Neural crest cell (in vitro differentiated cells): ENCODE results near the gene CXCL12. TPM values are rescaled to one million over a fixed set of nuclear protein-coding genes. Genes with fewer than 3 reads are reported as not detected.
A peak's percentile ranks its signal among the peaks of the same experiment; 100 is the strongest.

Experiments
- DNase-seq: peaks from one replicate; pipeline ENCODE4 v3.0.0; 2021; ENCODE audit warnings: low read depth, mixed read lengths, low spot score
- H3K27ac Mint-ChIP-seq: one replicate; pipeline ENCODE4 v1.8.0; 2021; ENCODE audit warnings: mild to moderate bottlenecking, mixed read lengths; ENCODE audit not compliant: unreplicated experiment
- H3K27me3 Mint-ChIP-seq: 2 replicates; pipeline ENCODE4 v1.8.0; 2021; ENCODE audit warnings: low read depth, mild to moderate bottlenecking, mixed read lengths
- H3K36me3 Mint-ChIP-seq: 2 replicates; pipeline ENCODE4 v1.8.0; 2021; ENCODE audit warnings: low read depth, mild to moderate bottlenecking, mixed read lengths
- H3K4me1 Mint-ChIP-seq: 2 replicates; pipeline ENCODE4 v1.8.0; 2021; ENCODE audit warnings: mixed read lengths
- H3K4me3 Mint-ChIP-seq: one replicate; pipeline ENCODE4 v1.8.0; 2021; ENCODE audit warnings: mild to moderate bottlenecking, mixed read lengths
- H3K9me3 Mint-ChIP-seq: 2 replicates; pipeline ENCODE4 v1.8.0; 2021; ENCODE audit warnings: mixed read lengths
- long read RNA-seq: library from polyadenylated mRNA; unstranded; transcript quantifications from one replicate; pipeline ENCODE4 v2.0.0, GENCODE V29; 2020
- total RNA-seq: library from RNA; stranded (reverse); gene quantifications from 2 replicates; pipeline ENCODE4 v1.2.1, GENCODE V29; 2021
- TF ChIP-seq, protein P1 (sequence below): fragments of 200-600 bp; sonication (generic); conservative IDR thresholded peaks from 2 replicates; pipeline ENCODE4 v1.5.0; 2021; ENCODE audit warnings: antibody characterized with exemption, mild to moderate bottlenecking

Gene CXCL12
- total RNA-seq, result 3.6 and 4.0 TPM in 2 replicates
- long read RNA-seq, partial matches to known transcripts, result 0 of 3 reads
- long read RNA-seq, other reads (novel, unspliced or antisense), result 1 of 3 reads

DNA sequence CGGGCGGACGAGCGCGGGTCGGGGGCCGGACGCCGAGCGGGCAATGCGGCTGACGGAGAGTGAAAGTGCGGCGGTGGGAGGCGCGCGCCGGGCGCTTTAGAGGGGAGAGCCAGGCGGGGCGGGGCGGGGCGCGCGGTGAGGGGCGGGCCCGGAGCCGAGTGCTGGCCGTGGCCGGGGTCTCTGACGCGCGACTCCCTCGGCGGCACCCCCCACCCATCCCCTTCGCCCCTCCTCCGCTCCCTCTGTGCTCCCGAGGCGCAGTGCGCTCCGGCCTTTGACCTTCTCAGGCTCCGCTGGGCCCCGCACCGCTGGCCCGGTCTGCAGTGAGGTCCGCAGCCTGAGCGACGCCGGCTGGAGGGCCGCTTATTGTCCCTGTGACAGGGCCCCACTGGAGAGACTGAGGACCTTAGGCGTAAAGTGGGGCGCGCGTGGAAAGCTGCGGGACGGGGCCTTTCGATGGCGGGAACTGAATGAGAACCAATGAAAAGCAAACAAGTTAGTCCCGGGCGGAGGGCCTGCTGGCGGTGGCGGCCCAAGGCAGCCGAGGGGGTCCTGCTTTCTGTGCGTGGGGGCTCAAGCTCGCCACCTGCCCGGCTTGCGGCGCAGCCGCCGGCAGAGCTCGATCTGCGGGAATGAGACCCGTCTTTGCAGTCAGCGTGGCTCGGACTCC, at the start of gene CXCL12:
TSS of gene CXCL12 (minus strand) at position 72 of the 670 bp plus-strand sequence. CDS start 92 bp downstream, outside the sequence.
- H3K4me1 Mint-ChIP-seq, result peaks cover 14% of the 10 kb centered on the region
- TF ChIP-seq, protein P1, sequence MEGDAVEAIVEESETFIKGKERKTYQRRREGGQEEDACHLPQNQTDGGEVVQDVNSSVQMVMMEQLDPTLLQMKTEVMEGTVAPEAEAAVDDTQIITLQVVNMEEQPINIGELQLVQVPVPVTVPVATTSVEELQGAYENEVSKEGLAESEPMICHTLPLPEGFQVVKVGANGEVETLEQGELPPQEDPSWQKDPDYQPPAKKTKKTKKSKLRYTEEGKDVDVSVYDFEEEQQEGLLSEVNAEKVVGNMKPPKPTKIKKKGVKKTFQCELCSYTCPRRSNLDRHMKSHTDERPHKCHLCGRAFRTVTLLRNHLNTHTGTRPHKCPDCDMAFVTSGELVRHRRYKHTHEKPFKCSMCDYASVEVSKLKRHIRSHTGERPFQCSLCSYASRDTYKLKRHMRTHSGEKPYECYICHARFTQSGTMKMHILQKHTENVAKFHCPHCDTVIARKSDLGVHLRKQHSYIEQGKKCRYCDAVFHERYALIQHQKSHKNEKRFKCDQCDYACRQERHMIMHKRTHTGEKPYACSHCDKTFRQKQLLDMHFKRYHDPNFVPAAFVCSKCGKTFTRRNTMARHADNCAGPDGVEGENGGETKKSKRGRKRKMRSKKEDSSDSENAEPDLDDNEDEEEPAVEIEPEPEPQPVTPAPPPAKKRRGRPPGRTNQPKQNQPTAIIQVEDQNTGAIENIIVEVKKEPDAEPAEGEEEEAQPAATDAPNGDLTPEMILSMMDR, result no peak
- DNase-seq, result peak; percentile 35
- H3K4me3 Mint-ChIP-seq, result peak within 1 kb of the TSS; percentile 85
- H3K36me3 Mint-ChIP-seq, result no peaks in the 10 kb centered on the region
- H3K27me3 Mint-ChIP-seq, result peaks cover 68% of the 10 kb centered on the region
- H3K27ac Mint-ChIP-seq, result no peak within 1 kb of the TSS
- no peaks in the 10 kb centered on the region for H3K9me3 Mint-ChIP-seq

DNA sequence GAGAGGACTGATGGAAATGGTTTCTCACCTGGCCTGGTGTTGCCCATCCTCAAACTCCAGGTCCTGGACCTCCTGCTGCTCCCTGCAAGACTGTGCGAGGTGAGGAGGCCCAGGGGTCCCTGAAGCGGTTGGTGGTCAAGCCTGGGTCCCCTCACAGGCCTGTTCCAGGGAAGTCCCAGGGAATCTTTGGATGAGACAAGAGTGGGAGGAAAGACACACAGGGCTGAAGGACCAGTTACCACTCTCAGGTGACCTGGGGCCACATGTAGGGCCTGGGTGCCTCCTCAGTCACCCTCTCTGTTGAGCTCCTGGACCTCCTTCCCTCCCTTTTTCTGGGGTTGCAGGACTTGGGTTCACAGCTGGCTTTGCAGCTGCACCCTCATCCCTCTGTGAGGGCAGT, 42.6 kb upstream of the CXCL12 start:
- Mint-ChIP-seq H3K27ac (no peak overlapping the region), H3K9me3 (peaks cover 8% of the 10 kb centered on the region), H3K4me3 (no peak overlapping the region), H3K36me3 (peaks cover 6% of the 10 kb centered on the region), H3K4me1 (no peaks in the 10 kb centered on the region), H3K27me3 (peaks cover 6% of the 10 kb centered on the region)
- no peak for DNase-seq
- TF ChIP-seq, protein P1, result no peak

DNA sequence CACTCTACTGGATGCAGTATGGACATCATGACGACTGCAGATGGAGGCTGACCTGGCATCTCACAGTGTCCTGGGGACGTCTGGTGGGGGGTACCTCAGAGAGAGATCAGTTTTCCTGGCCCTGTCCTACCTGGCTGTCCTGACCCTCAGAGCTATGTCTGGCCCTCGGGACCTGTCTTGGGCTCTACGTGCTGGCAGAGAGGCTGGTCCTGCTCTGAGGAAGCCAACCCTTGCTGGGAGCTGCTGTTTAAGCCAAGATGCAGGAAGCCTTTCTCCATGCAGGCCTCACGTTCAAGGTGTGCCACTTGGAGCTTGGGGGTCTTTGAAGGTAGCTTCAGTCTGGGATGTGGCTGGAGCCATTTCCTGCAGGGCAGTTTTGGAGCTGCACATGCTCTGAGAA, 42.1 kb upstream of the CXCL12 start:
- Mint-ChIP-seq H3K36me3 (peaks cover 6% of the 10 kb centered on the region), H3K27me3 (peaks cover 6% of the 10 kb centered on the region), H3K4me1 (no peaks in the 10 kb centered on the region), H3K9me3 (peaks cover 8% of the 10 kb centered on the region), H3K4me3 (no peak overlapping the region), H3K27ac (no peak overlapping the region)
- no peak for DNase-seq
- TF ChIP-seq, protein P1, result no peak

DNA sequence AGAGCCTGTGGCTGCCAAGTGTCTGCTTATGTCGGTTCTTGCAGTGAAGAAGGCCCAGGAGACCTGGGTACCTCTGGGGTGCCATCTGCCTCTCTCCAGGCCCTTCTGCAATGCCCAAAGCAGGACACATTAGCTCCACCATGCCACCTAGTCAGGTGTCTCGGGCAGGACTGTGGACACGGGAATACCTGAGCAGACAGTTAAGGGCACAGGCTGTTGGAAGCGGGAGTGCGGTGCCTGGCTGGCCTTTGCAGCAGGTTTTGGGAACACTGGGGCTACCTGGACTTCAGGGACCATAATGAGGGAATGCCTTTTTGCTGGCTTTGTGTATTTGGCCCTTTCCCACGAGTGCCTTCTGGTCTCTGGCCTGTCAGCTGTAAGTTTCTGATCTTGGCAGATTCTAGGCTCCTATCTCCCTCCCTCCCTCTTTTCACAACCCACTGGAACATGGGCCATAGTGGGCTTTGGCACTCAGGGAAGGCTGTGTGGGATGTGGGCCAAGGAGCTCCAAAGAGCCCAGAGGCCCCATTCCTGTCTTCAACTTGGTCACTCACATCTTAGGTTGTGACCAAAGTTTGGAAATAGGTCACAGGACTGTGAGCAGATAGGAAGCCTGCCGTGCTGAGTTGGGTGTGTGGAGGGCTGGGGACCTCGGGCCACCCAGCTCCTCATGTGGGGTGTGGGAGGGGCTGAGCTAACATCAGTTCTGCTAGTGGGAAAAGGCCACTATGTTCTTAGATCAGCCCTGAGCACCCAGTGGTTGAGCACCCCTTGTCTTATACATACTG, 41.5 kb upstream of the CXCL12 start:
- Mint-ChIP-seq H3K4me3 (no peak overlapping the region), H3K4me1 (no peaks in the 10 kb centered on the region), H3K27ac (no peak overlapping the region), H3K27me3 (peaks cover 6% of the 10 kb centered on the region), H3K9me3 (peaks cover 8% of the 10 kb centered on the region), H3K36me3 (peaks cover 6% of the 10 kb centered on the region)
- no peak for DNase-seq
- TF ChIP-seq, protein P1, result no peak

DNA sequence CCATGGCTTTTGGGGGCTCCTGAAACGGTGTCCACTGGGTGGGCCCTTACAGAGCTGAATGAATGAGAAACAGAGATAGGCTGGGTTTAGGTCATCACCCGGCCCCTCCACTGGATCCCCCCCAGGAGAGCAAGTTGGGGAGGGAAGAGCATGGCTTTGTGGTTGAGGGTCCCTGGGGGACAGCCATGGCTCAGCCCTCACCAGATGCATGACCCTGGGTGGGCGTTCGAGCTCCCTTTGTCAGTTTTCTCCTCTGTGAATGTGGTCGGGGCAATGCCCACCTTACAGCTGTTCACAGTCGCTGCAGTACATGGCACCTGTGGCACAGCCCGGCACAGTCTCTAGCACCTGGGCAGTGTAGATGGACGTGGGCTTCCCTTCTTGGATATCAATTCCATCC, 40.6 kb upstream of the CXCL12 start:
- no peaks in the 10 kb centered on the region for H3K36me3 Mint-ChIP-seq
- DNase-seq, result no peak
- no peak overlapping the region for H3K4me3 Mint-ChIP-seq
- H3K4me1 Mint-ChIP-seq, result no peaks in the 10 kb centered on the region
- TF ChIP-seq, protein P1, result no peak
- no peaks in the 10 kb centered on the region for H3K27me3 Mint-ChIP-seq
- peaks cover 3% of the 10 kb centered on the region for H3K9me3 Mint-ChIP-seq
- no peak overlapping the region for H3K27ac Mint-ChIP-seq
